Midbrain (tissue), 1 donor: ENCODE measurements around the gene PCSK1.
"Not testable (repeated sequence)": the region's sequence is repeated elsewhere in the genome, so short reads cannot be mapped to it uniquely, and the experiment has no call there.

ENCODE experiments used
- DNase-seq: peaks from one replicate; lab custom pipeline; 2025; lab: John Stamatoyannopoulos, UW

Gene PCSK1

GRCh38 chr5:96372726-96373380 lies 60.2 kb downstream of the PCSK1 start:
- no peak for DNase-seq

DNA sequence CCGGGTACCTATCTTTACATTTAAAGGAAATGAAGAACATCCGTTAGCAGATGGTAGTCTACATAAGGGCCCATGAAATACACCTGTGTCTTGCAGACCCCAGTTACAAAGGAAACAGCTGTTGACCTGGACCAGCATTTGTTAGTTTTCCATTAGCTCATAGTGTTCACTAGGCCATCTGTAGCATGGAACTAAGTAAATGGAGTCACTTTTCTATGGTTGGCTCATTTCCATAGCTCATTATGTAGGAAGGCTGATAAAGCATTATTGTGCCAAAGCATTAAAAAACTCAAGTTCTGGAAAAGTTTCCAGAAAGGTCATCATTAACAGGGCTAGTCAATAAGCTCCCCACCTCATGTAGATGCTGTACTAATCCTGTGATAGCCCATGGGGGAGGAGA lies 62.1 kb downstream of the PCSK1 start:
- DNase-seq = no peak

- DNase-seq = not testable (repeated sequence)
These were observed 65.7 kb downstream of the PCSK1 start for GRCh38 chr5:96367337-96367736.

- DNase-seq = no peak
These were observed 78.8 kb downstream of the PCSK1 start for GRCh38 chr5:96354237-96354636.

- DNase-seq = no peak
These were observed 79.8 kb downstream of the PCSK1 start for GRCh38 chr5:96353220-96353619.

DNA sequence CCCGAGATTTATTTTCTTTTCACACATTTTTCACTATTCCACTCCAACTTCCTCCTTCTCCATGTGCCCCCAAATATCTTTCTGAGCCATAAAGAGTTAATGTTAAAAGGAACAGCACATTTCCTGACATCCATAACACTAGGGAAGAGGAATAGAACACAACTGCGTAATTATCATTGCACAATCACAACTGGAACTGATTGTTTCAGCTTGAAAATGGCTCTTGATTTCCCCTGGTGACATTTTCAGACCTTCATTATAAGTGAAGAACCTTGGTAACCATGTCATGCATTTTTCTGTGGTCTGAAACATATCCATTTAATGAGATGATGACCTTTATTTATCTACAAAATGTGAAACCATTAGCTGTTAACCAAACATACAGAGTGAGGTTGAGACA lies 82.4 kb downstream of the PCSK1 start:
- no peak for DNase-seq

GRCh38 chr5:96348536-96348935 lies 84.5 kb downstream of the PCSK1 start:
- DNase-seq = no peak

- DNase-seq = no peak
These were observed 85.4 kb downstream of the PCSK1 start for GRCh38 chr5:96347502-96348292.

DNA sequence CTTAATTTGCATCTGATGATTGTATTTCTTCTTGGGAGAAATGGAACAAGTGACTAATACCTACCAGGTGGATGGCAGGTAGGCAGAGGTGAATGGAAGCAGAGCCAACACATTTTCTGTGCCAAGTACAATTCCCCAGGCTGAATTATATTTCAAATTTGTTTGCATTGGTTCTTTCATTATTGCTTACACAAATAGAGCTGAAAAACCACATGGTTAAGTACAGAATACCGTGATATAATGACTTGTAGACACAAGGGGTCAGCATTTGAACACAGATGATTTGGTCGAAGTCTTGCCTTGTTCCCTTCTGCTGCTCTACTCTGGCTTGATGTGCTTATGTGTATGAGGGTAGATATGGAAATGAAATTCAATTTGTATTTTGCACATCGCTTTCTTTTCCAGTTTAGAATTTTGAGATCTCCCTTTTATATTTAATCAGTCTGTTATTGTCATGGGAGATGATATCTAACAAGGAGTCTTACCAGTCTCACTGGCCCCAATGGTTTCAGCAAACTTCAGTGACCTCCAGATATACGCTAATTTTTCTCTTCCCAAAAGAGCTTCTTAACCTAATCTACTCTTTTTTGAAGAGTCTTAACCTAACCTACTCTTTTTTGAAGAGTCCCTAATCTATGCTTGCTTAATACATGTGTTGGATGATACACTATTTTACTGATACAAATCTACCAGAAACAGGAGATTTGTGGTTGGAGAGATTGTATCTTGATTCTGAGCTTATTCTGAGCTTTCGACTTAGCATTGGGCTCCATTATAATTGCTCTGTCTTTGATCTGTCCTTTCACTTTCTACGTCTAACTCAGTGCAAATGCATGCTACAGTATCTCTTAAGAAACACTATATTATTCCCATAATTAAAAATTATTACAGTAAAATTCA lies 88.1 kb downstream of the PCSK1 start:
- DNase-seq = peak; percentile 67

DNA sequence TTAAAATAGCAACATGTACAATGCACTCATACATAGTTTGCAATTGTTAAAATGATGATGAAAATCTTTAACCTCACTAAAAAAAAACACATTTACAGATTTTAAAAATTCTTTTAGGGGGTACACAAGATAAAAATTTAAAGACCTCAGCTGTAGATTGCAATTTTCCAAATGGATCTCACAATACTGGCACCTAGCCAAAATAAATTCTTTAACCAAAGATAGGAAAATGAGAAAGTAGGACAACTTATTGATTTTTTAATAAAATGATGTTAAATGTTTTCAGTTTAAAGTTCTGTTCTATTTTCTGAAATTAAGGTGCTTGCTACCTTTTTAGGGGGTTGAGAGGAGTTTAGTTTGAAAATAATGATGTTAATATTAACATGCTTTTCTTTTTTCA lies 90.0 kb downstream of the PCSK1 start:
- DNase-seq = no peak

DNA sequence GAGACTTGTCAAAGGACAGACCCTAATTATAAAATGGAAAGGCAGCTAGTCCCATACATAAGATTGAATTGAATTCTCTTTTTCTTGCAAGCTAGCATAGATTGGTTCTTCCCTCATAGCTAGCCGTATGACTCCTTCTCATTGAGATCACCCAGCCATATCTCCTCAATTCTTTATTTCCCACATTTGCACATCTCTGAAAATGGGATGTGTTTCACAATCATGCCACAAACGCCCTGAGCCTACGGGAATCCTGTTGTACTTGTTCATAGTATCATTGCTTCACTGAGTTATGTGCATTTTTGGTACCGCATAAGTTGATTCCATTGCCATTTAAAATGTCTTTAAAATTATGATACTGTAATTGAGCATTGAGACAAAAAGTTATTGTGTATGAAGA lies 90.5 kb downstream of the PCSK1 start:
- DNase-seq = no peak
